ENCODE results near the gene ZBED6.

Gene ZBED6

DNA sequence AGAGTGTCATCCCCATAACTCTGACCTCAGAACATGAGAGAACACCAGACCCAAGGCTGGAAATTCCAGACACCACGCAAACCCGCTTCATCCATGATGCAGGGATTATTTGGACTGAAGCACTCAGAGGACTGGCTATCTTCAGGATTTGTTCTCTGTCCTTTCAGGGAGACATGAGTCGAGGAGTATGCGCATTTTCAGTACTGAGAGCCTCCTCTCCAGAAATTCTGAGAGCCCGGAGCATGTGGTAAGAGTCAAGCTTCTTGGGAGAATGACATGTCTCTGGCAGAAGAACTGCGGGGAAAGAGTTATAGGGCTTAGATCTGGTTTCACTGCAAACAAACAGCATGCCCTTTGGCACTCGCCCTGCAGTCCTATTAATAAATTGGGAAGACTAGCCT is 23.5 kb upstream of the ZBED6 start:
- no peaks in the 10 kb centered on the region for H3K4me1 ChIP-seq
- TF ChIP-seq, protein P1, sequence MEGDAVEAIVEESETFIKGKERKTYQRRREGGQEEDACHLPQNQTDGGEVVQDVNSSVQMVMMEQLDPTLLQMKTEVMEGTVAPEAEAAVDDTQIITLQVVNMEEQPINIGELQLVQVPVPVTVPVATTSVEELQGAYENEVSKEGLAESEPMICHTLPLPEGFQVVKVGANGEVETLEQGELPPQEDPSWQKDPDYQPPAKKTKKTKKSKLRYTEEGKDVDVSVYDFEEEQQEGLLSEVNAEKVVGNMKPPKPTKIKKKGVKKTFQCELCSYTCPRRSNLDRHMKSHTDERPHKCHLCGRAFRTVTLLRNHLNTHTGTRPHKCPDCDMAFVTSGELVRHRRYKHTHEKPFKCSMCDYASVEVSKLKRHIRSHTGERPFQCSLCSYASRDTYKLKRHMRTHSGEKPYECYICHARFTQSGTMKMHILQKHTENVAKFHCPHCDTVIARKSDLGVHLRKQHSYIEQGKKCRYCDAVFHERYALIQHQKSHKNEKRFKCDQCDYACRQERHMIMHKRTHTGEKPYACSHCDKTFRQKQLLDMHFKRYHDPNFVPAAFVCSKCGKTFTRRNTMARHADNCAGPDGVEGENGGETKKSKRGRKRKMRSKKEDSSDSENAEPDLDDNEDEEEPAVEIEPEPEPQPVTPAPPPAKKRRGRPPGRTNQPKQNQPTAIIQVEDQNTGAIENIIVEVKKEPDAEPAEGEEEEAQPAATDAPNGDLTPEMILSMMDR (IDR thresholded peaks at IDR 0.05), result no peak
- H3K4me2 ChIP-seq (ENCODE audit: low read length), result no peak overlapping the region
- no peak overlapping the region for H3K4me3 ChIP-seq (ENCODE audit: low read depth, low read length)
- no peak overlapping the region for H2AFZ ChIP-seq
- no peaks in the 10 kb centered on the region for H3K36me3 ChIP-seq (ENCODE audit: control insufficient read depth, insufficient read depth, low read length)
- no peak overlapping the region for H3K27ac ChIP-seq
- H3K79me2 ChIP-seq, result no peaks in the 10 kb centered on the region
- H3K9me3 ChIP-seq (ENCODE audit: control insufficient read depth, low read length), result no peaks in the 10 kb centered on the region
- no peak overlapping the region for H3K9ac ChIP-seq
- H3K27me3 ChIP-seq (ENCODE audit: control insufficient read depth, insufficient read depth, low read length), result no peaks in the 10 kb centered on the region

DNA sequence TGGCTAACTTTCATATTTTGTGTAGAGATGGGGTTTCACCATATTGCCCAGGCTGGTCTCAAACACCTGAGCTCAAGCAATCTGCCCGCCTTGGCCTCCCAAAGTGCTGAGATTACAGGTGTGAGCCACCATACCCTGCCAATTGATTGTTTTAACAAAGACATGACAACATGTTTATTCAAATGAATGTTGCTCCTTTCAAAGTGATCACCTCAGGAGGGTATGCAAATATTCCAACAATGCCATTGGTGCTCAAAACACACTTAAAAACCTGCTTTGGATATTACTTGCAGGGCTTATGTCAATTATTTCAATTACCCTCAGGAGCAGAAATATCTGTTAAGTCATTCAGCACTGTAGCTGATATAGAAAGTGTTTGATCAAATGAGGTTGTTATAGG is 22.6 kb upstream of the ZBED6 start:
- H3K9ac ChIP-seq, result no peak overlapping the region
- no peak overlapping the region for H3K27ac ChIP-seq
- no peak overlapping the region for H3K4me2 ChIP-seq (ENCODE audit: low read length)
- H2AFZ ChIP-seq, result no peak overlapping the region
- no peaks in the 10 kb centered on the region for H3K79me2 ChIP-seq
- no peaks in the 10 kb centered on the region for H3K36me3 ChIP-seq (ENCODE audit: control insufficient read depth, insufficient read depth, low read length)
- no peaks in the 10 kb centered on the region for H3K9me3 ChIP-seq (ENCODE audit: control insufficient read depth, low read length)
- no peaks in the 10 kb centered on the region for H3K4me1 ChIP-seq
- no peaks in the 10 kb centered on the region for H3K27me3 ChIP-seq (ENCODE audit: control insufficient read depth, insufficient read depth, low read length)
- H3K4me3 ChIP-seq (ENCODE audit: low read depth, low read length), result no peak overlapping the region
- TF ChIP-seq, protein P1 (IDR thresholded peaks at IDR 0.05), result no peak

DNA sequence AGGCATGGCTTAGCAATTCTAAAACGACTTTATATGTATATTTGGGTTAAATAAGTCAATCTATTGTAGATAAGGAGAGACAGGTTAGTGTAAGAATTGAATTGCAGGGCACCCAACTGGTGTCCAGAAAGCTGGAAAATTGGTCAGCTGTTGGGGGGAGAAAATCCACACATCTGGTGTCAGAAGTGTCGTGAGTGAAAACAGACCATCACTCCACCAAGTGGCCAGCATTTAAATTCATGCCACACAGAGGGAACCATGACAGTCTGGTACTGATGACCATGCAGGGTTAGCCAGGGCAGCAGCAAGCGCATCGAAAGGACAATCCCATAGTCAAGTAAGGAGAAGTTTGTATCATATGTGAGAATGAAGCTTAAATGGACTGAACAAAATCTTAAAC is 18.8 kb upstream of the ZBED6 start:
- Histone ChIP-seq H3K27me3 (ENCODE audit: control insufficient read depth, insufficient read depth, low read length) (no peaks in the 10 kb centered on the region), H2AFZ (no peak overlapping the region), H3K79me2 (no peaks in the 10 kb centered on the region), H3K9me3 (ENCODE audit: control insufficient read depth, low read length) (no peaks in the 10 kb centered on the region), H3K4me1 (no peaks in the 10 kb centered on the region), H3K27ac (no peak overlapping the region), H3K4me3 (ENCODE audit: low read depth, low read length) (no peak overlapping the region), H3K4me2 (ENCODE audit: low read length) (no peak overlapping the region), H3K36me3 (ENCODE audit: control insufficient read depth, insufficient read depth, low read length) (no peaks in the 10 kb centered on the region), H3K9ac (no peak overlapping the region)
- TF ChIP-seq, protein P1 (IDR thresholded peaks at IDR 0.05), result no peak

DNA sequence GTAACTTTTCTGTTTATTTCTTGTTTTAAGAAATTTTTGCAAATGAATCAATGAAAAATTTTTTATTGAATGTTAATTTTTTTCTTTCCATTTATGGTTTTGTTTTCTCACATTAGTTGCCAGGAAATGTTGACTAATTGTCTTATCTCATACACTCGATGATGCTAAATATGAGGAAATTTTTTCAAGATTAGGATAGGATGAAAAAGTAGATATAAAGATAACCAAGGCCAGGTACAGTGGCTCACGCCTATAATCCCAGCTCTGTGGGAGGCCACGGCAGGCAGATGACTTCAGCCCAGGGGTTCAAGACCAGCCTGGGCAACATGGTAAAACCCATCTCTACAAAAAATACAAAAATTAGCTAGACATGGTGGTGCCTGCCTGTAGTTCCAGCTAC is 17.8 kb upstream of the ZBED6 start:
- H2AFZ ChIP-seq, result no peak overlapping the region
- H3K27ac ChIP-seq, result no peak overlapping the region
- no peaks in the 10 kb centered on the region for H3K27me3 ChIP-seq (ENCODE audit: control insufficient read depth, insufficient read depth, low read length)
- H3K9ac ChIP-seq, result no peak overlapping the region
- H3K9me3 ChIP-seq (ENCODE audit: control insufficient read depth, low read length), result no peaks in the 10 kb centered on the region
- TF ChIP-seq, protein P1 (IDR thresholded peaks at IDR 0.05), result no peak
- H3K79me2 ChIP-seq, result no peaks in the 10 kb centered on the region
- H3K36me3 ChIP-seq (ENCODE audit: control insufficient read depth, insufficient read depth, low read length), result no peaks in the 10 kb centered on the region
- H3K4me2 ChIP-seq (ENCODE audit: low read length), result no peak overlapping the region
- H3K4me1 ChIP-seq, result no peaks in the 10 kb centered on the region
- H3K4me3 ChIP-seq (ENCODE audit: low read depth, low read length), result no peak overlapping the region

DNA sequence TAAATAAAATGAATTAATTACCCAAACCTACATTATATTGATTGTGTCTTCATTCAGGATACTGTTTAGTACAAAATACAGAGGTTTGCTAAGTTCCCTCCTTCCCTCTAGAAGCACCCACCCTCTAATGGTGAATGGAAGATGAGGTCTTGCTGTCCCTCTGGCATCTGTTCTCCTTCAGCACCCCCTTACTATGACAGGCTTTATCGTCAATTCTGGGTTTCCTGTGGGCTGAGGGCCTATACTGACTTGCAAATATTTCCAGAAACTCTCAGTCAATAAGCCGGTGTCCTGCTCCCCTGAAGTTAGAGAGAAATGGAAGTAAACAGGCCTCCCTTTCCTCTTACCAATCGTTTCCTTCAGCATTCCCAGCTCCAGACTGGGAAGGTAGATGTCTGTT is 17.3 kb upstream of the ZBED6 start:
- Histone ChIP-seq H3K9ac (no peak overlapping the region), H3K9me3 (ENCODE audit: control insufficient read depth, low read length) (no peaks in the 10 kb centered on the region), H3K4me2 (ENCODE audit: low read length) (no peak overlapping the region), H3K4me3 (ENCODE audit: low read depth, low read length) (no peak overlapping the region), H2AFZ (no peak overlapping the region), H3K27ac (no peak overlapping the region), H3K36me3 (ENCODE audit: control insufficient read depth, insufficient read depth, low read length) (no peaks in the 10 kb centered on the region), H3K4me1 (no peaks in the 10 kb centered on the region), H3K79me2 (no peaks in the 10 kb centered on the region), H3K27me3 (ENCODE audit: control insufficient read depth, insufficient read depth, low read length) (no peaks in the 10 kb centered on the region)
- TF ChIP-seq, protein P1 (IDR thresholded peaks at IDR 0.05), result no peak
